Measurements from ENCODE around the gene C20orf141.

C20orf141 gene

GRCh38 chr20:2775139-2775538 lies 39.6 kb upstream of the C20orf141 start:
- no peak for TF ChIP-seq CTCF (IDR thresholded peaks at IDR 0.05)
- H3K4me1 Mint-ChIP-seq: peaks cover 10% of the 10 kb centered on the region
- H3K4me3 Mint-ChIP-seq: no peak overlapping the region
- no peak for DNase-seq
- H3K27me3 Mint-ChIP-seq (ENCODE audit: low read depth, poor library complexity): peaks cover 35% of the 10 kb centered on the region
- H3K27ac Mint-ChIP-seq: no peak overlapping the region
- peaks cover 34% of the 10 kb centered on the region for H3K9me3 Mint-ChIP-seq
- no peaks in the 10 kb centered on the region for H3K36me3 Mint-ChIP-seq (ENCODE audit: low read depth)

GRCh38 chr20:2778602-2779321 lies 36.0 kb upstream of the C20orf141 start:
- DNase-seq: no peak
- no peaks in the 10 kb centered on the region for H3K36me3 Mint-ChIP-seq (ENCODE audit: low read depth)
- no peak overlapping the region for H3K27ac Mint-ChIP-seq
- H3K27me3 Mint-ChIP-seq (ENCODE audit: low read depth, poor library complexity): peaks cover 52% of the 10 kb centered on the region
- peaks cover 5% of the 10 kb centered on the region for H3K4me1 Mint-ChIP-seq
- H3K4me3 Mint-ChIP-seq: no peak overlapping the region
- TF ChIP-seq CTCF (IDR thresholded peaks at IDR 0.05): no peak
- H3K9me3 Mint-ChIP-seq: peaks cover 34% of the 10 kb centered on the region

- no peak overlapping the region for H3K4me3 Mint-ChIP-seq
- no peak for TF ChIP-seq CTCF (IDR thresholded peaks at IDR 0.05)
- H3K9me3 Mint-ChIP-seq: peaks cover 25% of the 10 kb centered on the region
- H3K27ac Mint-ChIP-seq: no peak overlapping the region
- H3K27me3 Mint-ChIP-seq (ENCODE audit: low read depth, poor library complexity): peaks cover 66% of the 10 kb centered on the region
- no peaks in the 10 kb centered on the region for H3K36me3 Mint-ChIP-seq (ENCODE audit: low read depth)
- no peaks in the 10 kb centered on the region for H3K4me1 Mint-ChIP-seq
- no peak for DNase-seq
Observed at GRCh38 chr20:2780948-2781347, 33.8 kb upstream of the C20orf141 start.

GRCh38 chr20:2783908-2784566 lies 30.8 kb upstream of the C20orf141 start:
- TF ChIP-seq CTCF (IDR thresholded peaks at IDR 0.05): no peak
- Mint-ChIP-seq H3K4me3 (no peak overlapping the region), H3K4me1 (no peaks in the 10 kb centered on the region), H3K9me3 (peaks cover 22% of the 10 kb centered on the region), H3K27ac (no peak overlapping the region), H3K27me3 (ENCODE audit: low read depth, poor library complexity) (peaks cover 53% of the 10 kb centered on the region), H3K36me3 (ENCODE audit: low read depth) (no peaks in the 10 kb centered on the region)
- no peak for DNase-seq

GRCh38 chr20:2793471-2793870 lies 21.3 kb upstream of the C20orf141 start:
- H3K27me3 Mint-ChIP-seq (ENCODE audit: low read depth, poor library complexity): no peaks in the 10 kb centered on the region
- peaks cover 12% of the 10 kb centered on the region for H3K4me1 Mint-ChIP-seq
- TF ChIP-seq CTCF (IDR thresholded peaks at IDR 0.05): no peak
- DNase-seq: no peak
- peak overlapping the region; percentile 92 for H3K27ac Mint-ChIP-seq
- peaks cover 12% of the 10 kb centered on the region for H3K9me3 Mint-ChIP-seq
- H3K4me3 Mint-ChIP-seq: no peak overlapping the region
- peaks cover 56% of the 10 kb centered on the region for H3K36me3 Mint-ChIP-seq (ENCODE audit: low read depth)
